ENCODE data around the gene CAPN6.

Gene CAPN6

DNA sequence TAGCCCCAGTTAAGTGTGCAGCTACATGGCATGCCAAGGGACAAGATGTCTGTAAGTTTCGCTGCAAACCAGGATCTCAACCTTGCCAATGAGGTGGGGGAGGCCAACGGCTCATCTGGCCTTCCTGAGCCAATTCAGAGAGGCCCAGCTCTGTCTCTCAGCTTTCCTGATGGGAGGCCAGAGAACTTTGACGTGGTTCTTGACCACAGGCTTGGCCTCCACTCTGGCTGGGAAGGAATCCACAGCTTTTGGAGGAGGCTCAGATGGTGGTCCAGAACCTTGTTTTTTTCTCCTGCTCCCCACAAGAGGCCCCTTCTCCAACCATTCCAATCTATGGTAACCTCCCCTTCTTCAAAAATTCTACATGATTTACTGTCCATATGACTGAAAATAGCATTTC is 9.8 kb downstream of the CAPN6 start:
- no peaks in the 10 kb centered on the region for H3K9me3 ChIP-seq (ENCODE audit: severe bottlenecking)
- no peak for TF ChIP-seq CTCF (IDR thresholded peaks at IDR 0.05; ENCODE audit: poor library complexity, severe bottlenecking)
- H3K27me3 ChIP-seq (ENCODE audit: insufficient read depth, poor library complexity, severe bottlenecking), result no peaks in the 10 kb centered on the region
- H3K4me1 ChIP-seq (ENCODE audit: insufficient read depth, poor library complexity, severe bottlenecking), result no peaks in the 10 kb centered on the region
- no peaks in the 10 kb centered on the region for H3K36me3 ChIP-seq (ENCODE audit: low read depth)
- ATAC-seq (ENCODE audit: low read depth) (no peak), DNase-seq (ENCODE audit: low spot score) (no peak)
- no peak overlapping the region for H3K27ac ChIP-seq (ENCODE audit: poor library complexity, severe bottlenecking)
- H3K4me3 ChIP-seq (ENCODE audit: severe bottlenecking), result no peak overlapping the region

GRCh38 chrX:111259559-111259958 is 10.7 kb downstream of the CAPN6 start:
- Histone ChIP-seq H3K4me1 (ENCODE audit: insufficient read depth, poor library complexity, severe bottlenecking) (no peaks in the 10 kb centered on the region), H3K9me3 (ENCODE audit: severe bottlenecking) (no peaks in the 10 kb centered on the region), H3K27ac (ENCODE audit: poor library complexity, severe bottlenecking) (no peak overlapping the region), H3K4me3 (ENCODE audit: severe bottlenecking) (no peak overlapping the region), H3K36me3 (ENCODE audit: low read depth) (no peaks in the 10 kb centered on the region), H3K27me3 (ENCODE audit: insufficient read depth, poor library complexity, severe bottlenecking) (no peaks in the 10 kb centered on the region)
- no peak for TF ChIP-seq CTCF (IDR thresholded peaks at IDR 0.05; ENCODE audit: poor library complexity, severe bottlenecking)
- ATAC-seq (ENCODE audit: low read depth) (no peak), DNase-seq (ENCODE audit: low spot score) (no peak)

- Histone ChIP-seq H3K27me3 (ENCODE audit: insufficient read depth, poor library complexity, severe bottlenecking) (no peaks in the 10 kb centered on the region), H3K4me3 (ENCODE audit: severe bottlenecking) (no peak overlapping the region), H3K36me3 (ENCODE audit: low read depth) (no peaks in the 10 kb centered on the region), H3K9me3 (ENCODE audit: severe bottlenecking) (no peaks in the 10 kb centered on the region), H3K27ac (ENCODE audit: poor library complexity, severe bottlenecking) (no peak overlapping the region), H3K4me1 (ENCODE audit: insufficient read depth, poor library complexity, severe bottlenecking) (no peaks in the 10 kb centered on the region)
- DNase-seq (ENCODE audit: low spot score) (no peak), ATAC-seq (ENCODE audit: low read depth) (no peak)
- no peak for TF ChIP-seq CTCF (IDR thresholded peaks at IDR 0.05; ENCODE audit: poor library complexity, severe bottlenecking)
Measured at GRCh38 chrX:111257733-111258132, 12.6 kb downstream of the CAPN6 start.

DNA sequence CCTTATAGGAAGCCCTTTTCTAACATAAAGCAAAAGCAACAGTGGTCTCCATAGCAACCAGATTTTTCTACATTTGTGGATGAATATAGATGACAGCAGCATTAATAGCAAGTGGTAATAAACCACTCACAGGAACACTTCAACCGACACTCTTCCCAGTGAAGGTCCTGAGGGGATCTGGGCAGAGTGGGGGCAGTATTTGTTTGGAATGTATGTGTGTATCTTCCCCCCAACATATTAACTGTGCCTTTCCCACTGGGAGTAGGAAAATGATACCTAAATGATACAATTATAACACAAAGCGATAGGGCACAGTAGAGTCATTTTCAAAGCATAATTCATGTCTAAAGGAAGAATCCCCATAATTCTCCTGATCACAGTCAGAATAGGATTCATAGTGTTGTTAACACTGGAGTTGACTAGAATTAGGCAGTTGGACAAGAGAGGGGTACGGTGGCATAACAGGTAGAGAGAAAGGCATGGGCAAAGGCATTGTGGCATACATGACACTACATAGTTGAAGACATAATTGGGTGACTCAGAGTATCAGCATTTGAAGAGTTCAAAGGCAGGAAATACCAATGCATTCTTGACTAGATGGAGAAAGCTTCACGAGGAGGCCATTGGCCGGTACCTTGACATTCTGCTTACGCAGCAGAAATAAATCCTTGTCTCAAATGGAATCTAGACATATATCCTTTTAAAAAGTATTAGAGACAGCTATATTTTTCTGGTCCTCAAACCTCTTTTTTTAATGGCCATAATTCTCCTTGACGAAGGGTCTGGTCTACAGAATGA is 15.2 kb downstream of the CAPN6 start:
- H3K27ac ChIP-seq (ENCODE audit: poor library complexity, severe bottlenecking), result no peak overlapping the region
- H3K36me3 ChIP-seq (ENCODE audit: low read depth), result no peaks in the 10 kb centered on the region
- DNase-seq (ENCODE audit: low spot score) (no peak), ATAC-seq (ENCODE audit: low read depth) (peak; percentile 74)
- H3K9me3 ChIP-seq (ENCODE audit: severe bottlenecking), result no peaks in the 10 kb centered on the region
- no peak overlapping the region for H3K4me3 ChIP-seq (ENCODE audit: severe bottlenecking)
- no peak for TF ChIP-seq CTCF (IDR thresholded peaks at IDR 0.05; ENCODE audit: poor library complexity, severe bottlenecking)
- no peaks in the 10 kb centered on the region for H3K4me1 ChIP-seq (ENCODE audit: insufficient read depth, poor library complexity, severe bottlenecking)
- H3K27me3 ChIP-seq (ENCODE audit: insufficient read depth, poor library complexity, severe bottlenecking), result no peaks in the 10 kb centered on the region

- no peaks in the 10 kb centered on the region for H3K36me3 ChIP-seq (ENCODE audit: low read depth)
- H3K4me1 ChIP-seq (ENCODE audit: insufficient read depth, poor library complexity, severe bottlenecking), result no peaks in the 10 kb centered on the region
- ATAC-seq (ENCODE audit: low read depth) (no peak), DNase-seq (ENCODE audit: low spot score) (no peak)
- peak; percentile 47 for TF ChIP-seq CTCF (IDR thresholded peaks at IDR 0.05; ENCODE audit: poor library complexity, severe bottlenecking)
- H3K27me3 ChIP-seq (ENCODE audit: insufficient read depth, poor library complexity, severe bottlenecking), result no peaks in the 10 kb centered on the region
- H3K4me3 ChIP-seq (ENCODE audit: severe bottlenecking), result no peak overlapping the region
- H3K9me3 ChIP-seq (ENCODE audit: severe bottlenecking), result no peaks in the 10 kb centered on the region
- no peak overlapping the region for H3K27ac ChIP-seq (ENCODE audit: poor library complexity, severe bottlenecking)
Measured at GRCh38 chrX:111244235-111244750, 26.0 kb downstream of the CAPN6 start.

All from RWPE2 (cell line).